ENCODE data around the gene MRPS22.

The MRPS22 gene

DNA sequence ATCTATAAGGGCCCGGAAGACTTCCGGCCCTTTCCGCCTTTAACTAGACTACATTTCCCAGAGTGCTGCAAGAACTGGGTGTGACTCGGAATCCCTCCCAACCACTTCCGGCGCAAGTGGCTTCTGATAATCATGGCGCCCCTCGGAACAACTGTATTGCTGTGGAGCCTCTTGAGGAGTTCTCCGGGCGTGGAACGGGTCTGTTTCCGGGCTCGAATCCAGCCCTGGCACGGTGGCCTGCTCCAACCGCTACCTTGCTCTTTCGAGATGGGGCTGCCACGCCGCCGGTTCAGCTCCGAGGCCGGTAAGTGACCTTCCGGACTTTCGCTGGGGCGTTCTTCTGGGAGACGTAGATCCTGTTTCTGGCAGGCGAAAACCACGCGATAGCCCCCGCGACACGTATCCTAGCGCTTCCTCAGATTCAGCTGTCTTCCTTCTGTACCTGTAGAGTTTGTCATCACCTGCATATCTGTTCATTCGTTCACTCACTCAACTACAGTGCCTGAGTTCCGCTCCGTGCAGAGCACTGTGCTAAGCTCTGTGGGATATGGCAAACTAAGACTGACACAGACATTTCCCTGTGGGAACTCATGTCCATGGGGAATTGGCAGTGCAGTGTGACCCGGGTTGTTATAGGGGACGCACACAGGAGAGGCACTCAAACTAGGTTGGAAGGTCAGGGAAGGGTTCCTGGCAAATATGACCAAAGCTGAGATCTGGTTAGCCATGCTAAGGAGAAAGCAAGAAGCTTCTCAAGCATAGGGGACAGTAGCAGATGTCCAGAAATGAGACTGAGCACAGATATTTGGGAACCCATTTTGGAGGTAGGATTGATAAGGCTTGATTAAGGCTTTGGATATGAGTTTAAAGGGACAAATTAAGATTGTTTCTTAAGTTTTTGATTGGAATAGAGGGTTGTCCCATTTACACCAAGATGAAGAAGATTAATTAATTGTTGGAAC lies at the start of gene MRPS22:
Gene MRPS22 (plus strand): TSS at position 126 of the 962 bp plus-strand sequence. CDS start 7 bp downstream, at position 133.
- peak within 1 kb of the TSS; percentile 93 for H3K27ac ChIP-seq
- no peak for TF ChIP-seq ZFX (IDR thresholded peaks at IDR 0.05)
- TF ChIP-seq CTCF (conservative IDR thresholded peaks at IDR 0.05): no peak

GRCh38 chr3:139295040-139295439 lies 48.8 kb upstream of the MRPS22 start:
- H3K27ac ChIP-seq: no peak overlapping the region
- TF ChIP-seq CTCF (conservative IDR thresholded peaks at IDR 0.05): no peak
- no peak for TF ChIP-seq ZFX (IDR thresholded peaks at IDR 0.05)

- no peak for TF ChIP-seq CTCF (conservative IDR thresholded peaks at IDR 0.05)
- no peak for TF ChIP-seq ZFX (IDR thresholded peaks at IDR 0.05)
- H3K27ac ChIP-seq: no peak overlapping the region
Measured at GRCh38 chr3:139296141-139296718, 47.6 kb upstream of the MRPS22 start.

DNA sequence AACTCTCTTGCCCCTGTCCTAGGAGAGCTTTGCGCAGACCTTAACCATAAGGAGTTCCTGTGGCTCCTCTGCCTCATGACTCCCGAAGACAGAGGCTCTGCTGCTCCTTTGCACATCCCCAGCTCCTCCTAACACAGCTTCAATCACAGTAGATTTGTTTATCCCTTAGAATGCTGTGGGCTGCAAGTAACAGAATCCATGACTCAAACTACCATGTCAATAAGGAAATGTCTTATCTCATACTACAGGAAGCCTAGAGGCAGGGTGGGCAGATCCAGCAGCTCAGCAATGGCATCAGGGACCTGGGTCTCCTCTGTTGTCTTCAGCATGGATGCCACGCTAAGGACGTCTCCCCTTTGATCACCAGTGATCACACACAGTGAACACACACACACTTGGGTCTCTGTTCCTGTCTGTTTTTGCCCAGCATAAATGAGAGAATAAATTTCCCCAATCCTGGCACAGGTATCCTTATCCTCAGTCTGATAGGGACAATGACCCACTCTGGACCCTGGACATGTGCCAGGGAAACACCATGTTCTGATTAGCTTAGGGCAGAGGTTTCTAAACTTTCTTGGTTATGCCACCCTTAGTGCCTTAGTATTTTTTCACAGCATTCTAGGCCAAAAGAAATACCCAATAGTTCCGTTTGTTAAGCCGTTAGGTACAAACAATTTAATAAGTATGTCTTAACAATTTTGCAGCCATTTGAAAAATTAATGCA lies 46.1 kb upstream of the MRPS22 start:
- TF ChIP-seq ZFX (IDR thresholded peaks at IDR 0.05): no peak
- TF ChIP-seq CTCF (conservative IDR thresholded peaks at IDR 0.05): no peak
- no peak overlapping the region for H3K27ac ChIP-seq

DNA sequence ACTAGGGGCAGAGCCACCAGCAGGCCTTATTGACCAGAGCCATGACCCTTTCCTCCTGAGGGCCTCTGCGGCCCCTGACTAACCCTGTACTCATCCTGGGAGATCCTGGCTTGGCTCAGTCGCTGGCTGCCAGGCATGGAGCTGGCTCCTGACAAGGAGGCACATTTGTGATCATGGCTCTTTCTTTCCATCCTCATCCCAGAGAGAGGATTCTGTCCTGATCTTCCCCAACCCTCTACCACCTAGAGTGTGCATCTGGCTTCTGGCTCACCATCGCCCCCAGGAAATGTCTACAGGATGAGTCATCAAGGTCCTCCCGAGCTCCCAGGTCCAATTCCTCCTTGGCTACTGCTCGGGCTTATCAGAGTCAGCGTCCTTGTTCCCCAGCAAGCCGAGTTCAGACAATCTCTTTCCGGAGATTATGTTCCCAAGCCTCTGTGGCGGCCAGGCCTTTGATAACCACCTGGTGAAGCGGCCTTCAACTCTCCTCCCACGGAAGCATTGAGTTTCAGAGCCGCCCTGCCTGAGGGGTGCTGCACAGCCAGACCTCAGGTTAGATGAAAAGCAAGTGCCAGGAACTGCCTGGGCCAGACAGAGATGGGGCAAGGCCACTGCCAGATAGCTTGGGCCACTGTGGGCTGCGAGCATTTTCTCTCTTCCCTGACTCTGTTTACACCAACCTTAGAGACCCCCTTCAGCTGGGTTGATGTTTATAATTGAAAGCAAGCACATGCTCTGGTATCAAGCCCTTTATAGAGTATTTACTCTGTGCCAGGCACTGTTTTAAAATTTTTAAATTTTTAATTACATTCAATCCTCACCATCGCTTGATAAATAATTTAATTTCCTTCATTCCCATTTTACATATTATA lies 44.3 kb upstream of the MRPS22 start:
- no peak for TF ChIP-seq CTCF (conservative IDR thresholded peaks at IDR 0.05)
- TF ChIP-seq ZFX (IDR thresholded peaks at IDR 0.05): no peak
- no peak overlapping the region for H3K27ac ChIP-seq

DNA sequence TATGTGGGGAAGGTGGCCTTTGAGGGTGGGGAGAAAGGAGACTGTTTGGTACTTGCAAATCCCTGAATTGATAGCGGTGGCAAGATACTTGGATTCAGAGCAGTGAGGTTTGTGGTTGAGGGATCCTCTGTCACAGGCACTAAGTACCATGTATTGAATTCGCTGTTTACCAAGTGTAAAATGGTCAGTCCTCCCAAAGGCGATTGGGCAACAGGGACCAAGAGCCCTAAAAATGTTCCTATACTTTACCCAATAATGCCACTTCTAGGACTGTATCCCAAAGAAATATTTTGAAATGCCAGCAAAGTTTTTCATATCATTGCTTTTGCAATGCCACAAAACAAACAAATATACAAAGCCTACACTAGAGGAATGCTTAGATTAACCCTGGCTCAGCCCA lies 43.4 kb upstream of the MRPS22 start:
- no peak overlapping the region for H3K27ac ChIP-seq
- TF ChIP-seq ZFX (IDR thresholded peaks at IDR 0.05) (no peak), CTCF (conservative IDR thresholded peaks at IDR 0.05) (no peak)
